PC-3 (cell line): ENCODE data around the gene POLR3B. TPM values are rescaled to one million over a fixed set of nuclear protein-coding genes. Genes with fewer than 3 reads are reported as not detected.

ENCODE experiments used
- ATAC-seq: fragments of 200-7000 bp; cut with Tn5 transposase; 2 replicates; pipeline ENCODE4 v1.9.1; 2020; ENCODE audit warnings: mild to moderate bottlenecking, moderate library complexity
- BruUV-seq: library from RNA; stranded (reverse); fragments of 400-500 nt; replicated peaks from 2 replicates; lab custom pipeline; 2021; lab: Mats Ljungman, UMichigan
- CTCF ChIA-PET: fragments of 300-600 bp; sonication (Branson Sonifier 250); formaldehyde crosslinking; loops from one replicate; lab custom pipeline; 2022; ENCODE audit warnings: antibody characterized with exemption; lab: Charles Lee
- POLR2A ChIA-PET: fragments of 300-600 bp; sonication (Branson Sonifier 250); formaldehyde crosslinking; loops from one replicate; lab custom pipeline; 2022; ENCODE audit warnings: antibody characterized with exemption; ENCODE audit not compliant: unreplicated experiment; lab: Charles Lee
- DNase-seq: peaks from one replicate; pipeline ENCODE4 v3.0.0-alpha.2; 2015
- H2AFZ ChIP-seq: fragments of 300-600 bp; sonication (generic); 2 replicates; pipeline ENCODE4 v1.6.0; 2016; ENCODE audit warnings: antibody characterized with exemption, low read length
- H3F3A ChIP-seq: fragments of 300-600 bp; sonication (generic); one replicate; pipeline ENCODE4 v1.6.0; 2017; ENCODE audit warnings: antibody characterized with exemption, low read length, control low read depth, mild to moderate bottlenecking; ENCODE audit not compliant: unreplicated experiment
- H3K27ac ChIP-seq: fragments of 300-600 bp; sonication (generic); 2 replicates; pipeline ENCODE4 v1.5.1; 2016; ENCODE audit warnings: mild to moderate bottlenecking, low read length
- H3K27me3 ChIP-seq: fragments of 300-600 bp; sonication (generic); 2 replicates; pipeline ENCODE4 v1.6.1; 2016; ENCODE audit warnings: low read length, mixed read lengths
- H3K36me3 ChIP-seq: fragments of 300-600 bp; sonication (generic); 2 replicates; pipeline ENCODE4 v1.6.1; 2016; ENCODE audit warnings: low read depth, mixed run types, low read length, mixed read lengths
- H3K4me1 ChIP-seq: fragments of 300-600 bp; sonication (generic); 2 replicates; pipeline ENCODE4 v1.5.1; 2016; ENCODE audit warnings: low read length; ENCODE audit not compliant: insufficient read depth
- H3K4me2 ChIP-seq: fragments of 300-600 bp; sonication (generic); 2 replicates; pipeline ENCODE4 v1.6.0; 2016; ENCODE audit warnings: low read length
- H3K4me3 ChIP-seq: fragments of 300-600 bp; sonication (generic); 2 replicates; pipeline ENCODE4 v1.5.1; 2016; ENCODE audit warnings: mild to moderate bottlenecking, low read length, mixed read lengths
- H3K79me2 ChIP-seq: fragments of 300-600 bp; sonication (generic); 2 replicates; pipeline ENCODE4 v1.6.1; 2017; ENCODE audit warnings: low read length, mixed read lengths
- H3K9ac ChIP-seq: fragments of 300-600 bp; sonication (generic); 2 replicates; pipeline ENCODE4 v1.6.0; 2016; ENCODE audit warnings: mild to moderate bottlenecking, low read length
- H3K9me2 ChIP-seq: fragments of 300-600 bp; sonication (generic); replicated peaks from 2 replicates; pipeline ENCODE4 v1.6.1; 2016; ENCODE audit warnings: mixed run types, low read length, mixed read lengths
- H3K9me3 ChIP-seq: fragments of 300-600 bp; sonication (generic); 2 replicates; pipeline ENCODE4 v1.6.1; 2016; ENCODE audit warnings: low read length, mixed read lengths
- H4K20me1 ChIP-seq: fragments of 300-600 bp; sonication (generic); 2 replicates; pipeline ENCODE4 v1.6.1; 2016; ENCODE audit warnings: low read length, mixed read lengths
- EZH2 ChIP-seq: fragments of 300-600 bp; sonication (generic); IDR thresholded peaks from one replicate; pipeline ENCODE4 v1.6.1; 2017; ENCODE audit warnings: antibody characterized with exemption, mild to moderate bottlenecking, low read length; ENCODE audit not compliant: unreplicated experiment
- EZH2phosphoT487 ChIP-seq: fragments of 300-600 bp; sonication (generic); IDR thresholded peaks from 2 replicates; pipeline ENCODE4 v1.6.1; 2018; ENCODE audit warnings: mild to moderate bottlenecking, antibody characterized with exemption, low read length, borderline replicate concordance
- intact Hi-C: fragments of 100-400 bp; cut with micrococcal nuclease; formaldehyde crosslinking; loops from 2 replicates; pipeline ENCODE4 v1.9.0; 2023
- total RNA-seq: library from RNA; depleted of rRNA; stranded (reverse); fragments of >200 nt; gene quantifications from 2 replicates; pipeline ENCODE4 v1.2.3, GENCODE V29; 2014
- TF ChIP-seq, protein P1 (sequence below): fragments of 300-600 bp; sonication (generic); conservative IDR thresholded peaks from 2 replicates; pipeline ENCODE4 v1.5.1; 2017; ENCODE audit warnings: antibody characterized with exemption, low read depth, mild to moderate bottlenecking, low read length

Gene POLR3B
- total RNA-seq, 1 experiment from 2014 or later = 23.4 TPM

DNA sequence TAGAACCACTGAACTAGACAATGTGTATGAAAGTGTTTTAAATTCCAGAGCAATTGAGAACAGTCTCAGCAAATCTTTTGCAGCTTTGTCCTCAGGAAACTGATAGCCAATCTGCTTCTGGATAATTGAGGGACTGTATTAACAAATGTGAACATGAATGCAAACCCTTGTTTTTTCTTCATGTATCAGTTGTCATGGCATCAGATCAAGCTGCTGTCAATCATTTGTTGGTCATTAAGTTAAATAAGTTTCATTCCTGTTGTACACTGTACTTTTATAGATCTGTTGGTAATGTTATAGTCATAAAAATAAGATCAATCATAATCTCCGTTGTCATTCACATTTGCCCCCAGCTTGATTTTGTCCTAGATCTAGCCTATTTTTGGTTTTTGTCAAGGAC is 159.8 kb downstream of the POLR3B start:
- Histone ChIP-seq H3K9ac (no peak overlapping the region), H3K4me1 (no peaks in the 10 kb centered on the region), H3K9me2 (0 out of 2 replicates have a peak, but pooled peaks cover 4% of the 10 kb centered on the region), H3K4me3 (no peak overlapping the region), H3K27me3 (no peaks in the 10 kb centered on the region), H3K79me2 (no peaks in the 10 kb centered on the region), H3F3A (no peaks in the 10 kb centered on the region), H3K9me3 (no peaks in the 10 kb centered on the region), H2AFZ (no peak overlapping the region), H4K20me1 (no peaks in the 10 kb centered on the region), H3K36me3 (no peaks in the 10 kb centered on the region), H3K4me2 (no peak overlapping the region), H3K27ac (no peak overlapping the region)
- ATAC-seq (no peak), DNase-seq (no peak)
- CTCF ChIA-PET = no interaction called here
- TF ChIP-seq, protein P1, sequence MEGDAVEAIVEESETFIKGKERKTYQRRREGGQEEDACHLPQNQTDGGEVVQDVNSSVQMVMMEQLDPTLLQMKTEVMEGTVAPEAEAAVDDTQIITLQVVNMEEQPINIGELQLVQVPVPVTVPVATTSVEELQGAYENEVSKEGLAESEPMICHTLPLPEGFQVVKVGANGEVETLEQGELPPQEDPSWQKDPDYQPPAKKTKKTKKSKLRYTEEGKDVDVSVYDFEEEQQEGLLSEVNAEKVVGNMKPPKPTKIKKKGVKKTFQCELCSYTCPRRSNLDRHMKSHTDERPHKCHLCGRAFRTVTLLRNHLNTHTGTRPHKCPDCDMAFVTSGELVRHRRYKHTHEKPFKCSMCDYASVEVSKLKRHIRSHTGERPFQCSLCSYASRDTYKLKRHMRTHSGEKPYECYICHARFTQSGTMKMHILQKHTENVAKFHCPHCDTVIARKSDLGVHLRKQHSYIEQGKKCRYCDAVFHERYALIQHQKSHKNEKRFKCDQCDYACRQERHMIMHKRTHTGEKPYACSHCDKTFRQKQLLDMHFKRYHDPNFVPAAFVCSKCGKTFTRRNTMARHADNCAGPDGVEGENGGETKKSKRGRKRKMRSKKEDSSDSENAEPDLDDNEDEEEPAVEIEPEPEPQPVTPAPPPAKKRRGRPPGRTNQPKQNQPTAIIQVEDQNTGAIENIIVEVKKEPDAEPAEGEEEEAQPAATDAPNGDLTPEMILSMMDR = no peak
- TF ChIP-seq EZH2phosphoT487 = no peak
- TF ChIP-seq EZH2 = no peak
- no TSS peak for BruUV-seq
- intact Hi-C loops = no loop called here
- POLR2A ChIA-PET = no interaction called here

DNA sequence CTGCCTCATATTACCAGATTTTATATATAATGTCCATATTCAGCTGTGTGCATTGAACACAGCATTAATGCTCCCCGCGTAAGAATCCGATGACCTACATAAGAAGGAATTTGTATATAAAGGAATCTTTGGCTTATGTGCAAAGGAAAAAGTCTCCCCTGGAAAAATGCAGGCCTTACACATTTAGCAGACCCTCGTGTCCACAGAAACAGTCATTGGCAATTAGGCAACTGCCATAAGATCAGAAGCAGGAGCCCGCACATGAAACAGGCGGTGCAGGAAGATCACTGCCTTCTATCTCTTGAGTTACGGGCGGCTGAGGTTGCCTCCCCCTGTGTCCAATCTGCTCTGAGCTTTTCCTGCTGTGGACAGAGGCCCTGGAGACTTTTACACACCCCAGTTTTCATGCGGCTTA is 162.1 kb downstream of the POLR3B start:
- intact Hi-C loops = no loop called here
- H3K9ac ChIP-seq = no peak overlapping the region
- ChIA-PET CTCF (no interaction called here), POLR2A (no interaction called here)
- no peaks in the 10 kb centered on the region for H3K9me3 ChIP-seq
- H3K27ac ChIP-seq = no peak overlapping the region
- DNase-seq (no peak), ATAC-seq (no peak)
- TF ChIP-seq EZH2 (no peak), EZH2phosphoT487 (no peak)
- TF ChIP-seq, protein P1 = no peak
- H3K4me1 ChIP-seq = no peaks in the 10 kb centered on the region
- H3K4me2 ChIP-seq = no peak overlapping the region
- H3F3A ChIP-seq = no peaks in the 10 kb centered on the region
- 0 out of 2 replicates have a peak, but pooled peaks cover 4% of the 10 kb centered on the region for H3K9me2 ChIP-seq
- H2AFZ ChIP-seq = no peak overlapping the region
- no peaks in the 10 kb centered on the region for H3K79me2 ChIP-seq
- BruUV-seq = no TSS peak
- H3K4me3 ChIP-seq = no peak overlapping the region
- no peaks in the 10 kb centered on the region for H3K27me3 ChIP-seq
- H4K20me1 ChIP-seq = no peaks in the 10 kb centered on the region
- H3K36me3 ChIP-seq = no peaks in the 10 kb centered on the region

DNA sequence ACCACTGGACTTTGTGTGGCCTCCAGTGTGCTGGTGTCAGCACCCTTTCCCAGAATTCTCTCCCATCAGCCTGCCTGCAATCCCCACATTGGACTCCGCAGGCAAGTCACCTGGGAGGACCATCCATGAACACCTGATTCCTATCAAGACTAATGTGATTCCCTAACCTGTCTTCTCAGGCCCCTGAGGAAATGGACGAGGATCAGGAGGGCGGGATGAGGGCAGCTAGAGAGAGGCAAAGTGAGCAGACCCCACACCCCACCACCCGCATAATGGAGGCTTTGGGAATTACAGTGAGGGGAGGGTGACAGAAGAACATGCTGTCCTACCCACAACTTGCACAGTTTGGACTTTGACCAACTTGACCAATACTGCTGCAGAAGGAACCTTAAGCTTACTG is 164.4 kb downstream of the POLR3B start:
- no TSS peak for BruUV-seq
- no peak overlapping the region for H3K4me2 ChIP-seq
- H3K9me2 ChIP-seq = 0 out of 2 replicates have a peak, but pooled peaks cover 4% of the 10 kb centered on the region
- H2AFZ ChIP-seq = no peak overlapping the region
- no peak for ATAC-seq
- no peaks in the 10 kb centered on the region for H3K79me2 ChIP-seq
- no peak for TF ChIP-seq EZH2phosphoT487
- TF ChIP-seq, protein P1 = no peak
- no peak for TF ChIP-seq EZH2
- intact Hi-C loops = no loop called here
- H3K4me1 ChIP-seq = peaks cover 1% of the 10 kb centered on the region
- H3K9me3 ChIP-seq = no peaks in the 10 kb centered on the region
- no peak overlapping the region for H3K4me3 ChIP-seq
- no peak overlapping the region for H3K9ac ChIP-seq
- H3K36me3 ChIP-seq = no peaks in the 10 kb centered on the region
- H3K27me3 ChIP-seq = no peaks in the 10 kb centered on the region
- no peak for DNase-seq
- H3F3A ChIP-seq = no peaks in the 10 kb centered on the region
- H3K27ac ChIP-seq = no peak overlapping the region
- POLR2A ChIA-PET = no interaction called here
- CTCF ChIA-PET = no interaction called here
- no peaks in the 10 kb centered on the region for H4K20me1 ChIP-seq
